ENCODE data around the gene TICRR.

GRCh38 chr15:89641053-89641452, 65.8 kb downstream of the TICRR start:
- TF ChIP-seq RAD21 (IDR thresholded peaks at IDR 0.05 in 1 of 2, conservative IDR thresholded peaks at IDR 0.05 in 1 of 2; ENCODE audit: low read depth in 2 of 2, low read length in 2 of 2) (no peak), ATF3 (IDR thresholded peaks at IDR 0.05; ENCODE audit: insufficient read depth, low read depth, low read length) (no peak), PHF8 (conservative IDR thresholded peaks at IDR 0.05; ENCODE audit: low read depth, low read length) (no peak), CTCF (IDR thresholded peaks at IDR 0.05; ENCODE audit: control extremely low read depth in 1 of 3, insufficient read depth in 1 of 3, low read depth in 1 of 3, low read length in 3 of 3) (no peak), EGR1 (IDR thresholded peaks at IDR 0.05; ENCODE audit: borderline replicate concordance, low read depth, low read length) (no peak), GABPA (IDR thresholded peaks at IDR 0.05; ENCODE audit: borderline replicate concordance, insufficient read depth, low read length) (no peak), HDAC6 (IDR thresholded peaks at IDR 0.05; ENCODE audit: low read depth, low read length) (no peak), EZH2 (IDR thresholded peaks at IDR 0.05; ENCODE audit: low read depth, low read length, severe bottlenecking) (no peak), TAF1 (IDR thresholded peaks at IDR 0.05; ENCODE audit: low read depth, low read length) (no peak), POLR2AphosphoS5 (IDR thresholded peaks at IDR 0.05; ENCODE audit: low read depth, low read length) (no peak)
